IMR-90 (cell line): ENCODE data around the gene FSTL3. TPM values are rescaled to one million over a fixed set of nuclear protein-coding genes. Genes with fewer than 3 reads are reported as not detected.

Experiments used
- ATAC-seq: fragments of 200-7000 bp; cut with Tn5 transposase; 2 replicates; pipeline ENCODE4 v1.9.1; 2020; ENCODE audit warnings: low read depth, mild to moderate bottlenecking, moderate library complexity
- BruUV-seq: library from RNA; stranded (reverse); fragments of 400-500 nt; replicated peaks from 2 replicates; lab custom pipeline; 2021; lab: Mats Ljungman, UMichigan
- CTCF ChIA-PET: fragments of 300-600 bp; formaldehyde crosslinking; extraction: SDS; loops from one replicate; lab custom pipeline; 2021; ENCODE audit warnings: antibody characterized with exemption; lab: Yijun Ruan, JAX
- POLR2A ChIA-PET: fragments of 300-600 bp; sonication (Branson Sonifier 250); formaldehyde crosslinking; loops from one replicate; lab custom pipeline; 2022; ENCODE audit warnings: antibody characterized with exemption; ENCODE audit not compliant: unreplicated experiment; lab: Charles Lee
- DNase-seq: peaks from one replicate; pipeline ENCODE4 v3.0.0; 2013
- H2AFZ ChIP-seq: replicated peaks from 2 replicates; pipeline ENCODE3; 2013; ENCODE audit warnings: low read length, mild to moderate bottlenecking; ENCODE audit not compliant: poor library complexity
- H2AK5ac ChIP-seq: 2 replicates; pipeline ENCODE4 v1.6.1; 2013; ENCODE audit warnings: low read depth, low read length, inconsistent platforms
- H2AK9ac ChIP-seq: replicated peaks from 2 replicates; pipeline ENCODE3; 2013; ENCODE audit warnings: mild to moderate bottlenecking, low read depth, low read length, moderate library complexity; ENCODE audit not compliant: poor library complexity
- H2BK120ac ChIP-seq: 2 replicates; pipeline ENCODE4 v1.6.1; 2013; ENCODE audit warnings: low read depth, low read length, inconsistent platforms
- H2BK15ac ChIP-seq: 3 replicates; pipeline ENCODE4 v1.6.1; 2013; ENCODE audit warnings: low read depth, low read length, inconsistent platforms
- H2BK20ac ChIP-seq: 2 replicates; pipeline ENCODE4 v1.6.1; 2013; ENCODE audit warnings: low read depth, mild to moderate bottlenecking, inconsistent platforms, low read length, moderate library complexity
- H2BK5ac ChIP-seq: 2 replicates; pipeline ENCODE4 v1.6.1; 2013; ENCODE audit warnings: mild to moderate bottlenecking, low read depth, low read length, inconsistent platforms; ENCODE audit not compliant: poor library complexity, severe bottlenecking
- H3K14ac ChIP-seq: replicated peaks from 2 replicates; pipeline ENCODE4 v1.6.1; 2013; ENCODE audit warnings: low read depth, low read length, inconsistent platforms
- H3K18ac ChIP-seq: 2 replicates; pipeline ENCODE4 v1.6.1; 2013; ENCODE audit warnings: low read depth, low read length, control low read depth
- H3K23ac ChIP-seq: 2 replicates; pipeline ENCODE4 v1.6.1; 2013; ENCODE audit warnings: low read depth, low read length, inconsistent platforms
- H3K27ac ChIP-seq: 2 replicates; pipeline ENCODE4 v1.5.1; 2013; ENCODE audit warnings: mild to moderate bottlenecking, control low read depth, low read length; ENCODE audit not compliant: insufficient read depth
- H3K27me3 ChIP-seq: 2 replicates; pipeline ENCODE4 v1.6.1; 2013; ENCODE audit warnings: low read length; ENCODE audit not compliant: control insufficient read depth, insufficient read depth
- H3K36me3 ChIP-seq: 2 replicates; pipeline ENCODE4 v1.6.1; 2013; ENCODE audit warnings: low read length, mixed read lengths; ENCODE audit not compliant: control insufficient read depth, insufficient read depth
- H3K4ac ChIP-seq: 2 replicates; pipeline ENCODE4 v1.6.1; 2013; ENCODE audit warnings: low read depth, low read length, inconsistent platforms
- H3K4me1 ChIP-seq: 2 replicates; pipeline ENCODE4 v1.6.1; 2013; ENCODE audit warnings: low read length, mixed read lengths; ENCODE audit not compliant: control insufficient read depth, insufficient read depth
- H3K4me2 ChIP-seq: 2 replicates; pipeline ENCODE4 v1.6.1; 2013; ENCODE audit warnings: low read depth, mild to moderate bottlenecking, control low read depth, low read length, moderate library complexity
- H3K4me3 ChIP-seq: 2 replicates; pipeline ENCODE4 v1.5.1; 2013; ENCODE audit warnings: low read depth, mild to moderate bottlenecking, control low read depth, low read length, moderate library complexity; ENCODE audit not compliant: insufficient read depth
- H3K56ac ChIP-seq: 2 replicates; pipeline ENCODE4 v1.6.1; 2013; ENCODE audit warnings: low read length, inconsistent platforms; ENCODE audit not compliant: insufficient read depth; ENCODE audit errors: extremely low read depth
- H3K79me1 ChIP-seq, 2 experiments: 2 replicates each; pipeline ENCODE4 v1.6.1; 2013; ENCODE audit warnings: low read length in 2 of 2, inconsistent platforms in 1 of 2, low read depth in 1 of 2
- H3K9ac ChIP-seq: 2 replicates; pipeline ENCODE4 v1.6.1; 2013; ENCODE audit warnings: low read depth, low read length, control low read depth
- H3K9me1 ChIP-seq: 2 replicates; pipeline ENCODE4 v1.6.1; 2013; ENCODE audit warnings: low read length, inconsistent platforms; ENCODE audit not compliant: insufficient read depth
- H3K9me3 ChIP-seq: 2 replicates; pipeline ENCODE4 v1.6.1; 2013; ENCODE audit warnings: low read length; ENCODE audit not compliant: control insufficient read depth, insufficient read depth
- H4K20me1 ChIP-seq: 2 replicates; pipeline ENCODE4 v1.6.1; 2013; ENCODE audit warnings: low read length, inconsistent platforms; ENCODE audit not compliant: insufficient read depth
- H4K5ac ChIP-seq: 2 replicates; pipeline ENCODE4 v1.6.1; 2013; ENCODE audit warnings: mild to moderate bottlenecking, low read depth, low read length, control low read depth
- H4K8ac ChIP-seq, 2 experiments: 2 replicates each; pipeline ENCODE4 v1.6.1; 2013; ENCODE audit warnings: low read depth in 2 of 2, low read length in 2 of 2, control low read depth in 1 of 2, inconsistent platforms in 1 of 2
- H4K91ac ChIP-seq: 2 replicates; pipeline ENCODE4 v1.6.1; 2013; ENCODE audit warnings: low read depth, low read length, inconsistent platforms; ENCODE audit not compliant: insufficient read depth
- CEBPB ChIP-seq: IDR thresholded peaks from 2 replicates; pipeline ENCODE4 v1.6.1; 2012; ENCODE audit warnings: low read depth, low read length, improper control_type of control experiment
- CHD1 ChIP-seq: IDR thresholded peaks from 2 replicates; pipeline ENCODE4 v1.6.1; 2012; ENCODE audit warnings: low read depth, low read length, improper control_type of control experiment
- FOS ChIP-seq: fragments of 150-350 bp; IDR thresholded peaks from 2 replicates; pipeline ENCODE4 v1.6.1; 2016; ENCODE audit warnings: low read depth, low read length
- MAFK ChIP-seq: IDR thresholded peaks from 2 replicates; pipeline ENCODE4 v1.6.1; 2012; ENCODE audit warnings: low read depth, low read length, improper control_type of control experiment
- MXI1 ChIP-seq: IDR thresholded peaks from 2 replicates; pipeline ENCODE4 v1.6.1; 2012; ENCODE audit warnings: low read depth, mild to moderate bottlenecking, low read length, moderate library complexity, borderline replicate concordance
- NFE2L2 ChIP-seq: fragments of 150-350 bp; IDR thresholded peaks from 2 replicates; pipeline ENCODE4 v1.6.1; 2016; ENCODE audit warnings: low read depth, mild to moderate bottlenecking, low read length
- POLR2A ChIP-seq: IDR thresholded peaks from 2 replicates; pipeline ENCODE4 v1.6.1; 2012; ENCODE audit warnings: mild to moderate bottlenecking, low read depth, low read length
- RAD21 ChIP-seq: IDR thresholded peaks from 2 replicates; pipeline ENCODE4 v1.6.1; 2012; ENCODE audit warnings: low read length, improper control_type of control experiment
- RFX5 ChIP-seq: IDR thresholded peaks from 2 replicates; pipeline ENCODE4 v1.8.0; 2012; ENCODE audit warnings: low read depth, mild to moderate bottlenecking, low read length, moderate library complexity
- WGBS, 2 experiments: methylation state at CpG; one replicate each; pipeline versions ENCODE4 v1.1.5 to v1.1.7; 2013; ENCODE audit warnings: missing lambda C conversion rate in 2 of 2; ENCODE audit not compliant: insufficient read length in 1 of 2; ENCODE audit errors: extremely low coverage in 2 of 2; 5-methylcytosine and 5-hydroxymethylcytosine counted together
- dilution Hi-C: fragments of 300-500 bp; cut with HindIII; formaldehyde crosslinking; loops from one replicate; pipeline ENCODE4 v1.14.3; 2018; ENCODE audit warnings: low sequenced_read_pairs; ENCODE audit not compliant: unreplicated experiment
- in situ Hi-C: fragments of 300-500 bp; cut with MboI; formaldehyde crosslinking; loops from 3 replicates; pipeline ENCODE4 v1.14.3; 2019; ENCODE audit warnings: low sequenced_read_pairs, inconsistent platforms, mixed read lengths
- intact Hi-C: fragments of 100-400 bp; cut with micrococcal nuclease; formaldehyde crosslinking; loops from 2 replicates; pipeline ENCODE4 v1.10.0; 2022
- polyA plus RNA-seq, 3 experiments: library from polyadenylated mRNA; depleted of rRNA; stranded (reverse); fragments of >200 nt; gene quantifications; 2 replicates each; pipeline ENCODE4 v1.2.3, GENCODE V29; 2012; ENCODE audit warnings: low replicate concordance in 1 of 3
- total RNA-seq: library from RNA; depleted of rRNA; stranded (reverse); fragments of >200 nt; gene quantifications from 2 replicates; pipeline ENCODE4 v1.2.3, GENCODE V29; 2012
- TF ChIP-seq, protein P1 (sequence below): conservative IDR thresholded peaks from 2 replicates; pipeline ENCODE4 v1.5.1; 2012; ENCODE audit warnings: mild to moderate bottlenecking, low read depth, low read length, improper control_type of control experiment
- TF ChIP-seq, protein P2 (sequence below): fragments of 150-350 bp; IDR thresholded peaks from 2 replicates; pipeline ENCODE4 v1.6.1; 2017; ENCODE audit warnings: mild to moderate bottlenecking, antibody characterized with exemption, low read length, low read depth
- TF ChIP-seq, protein P3 (sequence below): fragments of 150-350 bp; IDR thresholded peaks from 2 replicates; pipeline ENCODE4 v1.6.1; 2016; ENCODE audit warnings: low read depth, mild to moderate bottlenecking, low read length, moderate library complexity, borderline replicate concordance

Gene FSTL3
- total and polyA plus RNA-seq, 2 of the 4 experiments (the other 2 are of a cell fraction), result 32.3 to 76.9 TPM

DNA sequence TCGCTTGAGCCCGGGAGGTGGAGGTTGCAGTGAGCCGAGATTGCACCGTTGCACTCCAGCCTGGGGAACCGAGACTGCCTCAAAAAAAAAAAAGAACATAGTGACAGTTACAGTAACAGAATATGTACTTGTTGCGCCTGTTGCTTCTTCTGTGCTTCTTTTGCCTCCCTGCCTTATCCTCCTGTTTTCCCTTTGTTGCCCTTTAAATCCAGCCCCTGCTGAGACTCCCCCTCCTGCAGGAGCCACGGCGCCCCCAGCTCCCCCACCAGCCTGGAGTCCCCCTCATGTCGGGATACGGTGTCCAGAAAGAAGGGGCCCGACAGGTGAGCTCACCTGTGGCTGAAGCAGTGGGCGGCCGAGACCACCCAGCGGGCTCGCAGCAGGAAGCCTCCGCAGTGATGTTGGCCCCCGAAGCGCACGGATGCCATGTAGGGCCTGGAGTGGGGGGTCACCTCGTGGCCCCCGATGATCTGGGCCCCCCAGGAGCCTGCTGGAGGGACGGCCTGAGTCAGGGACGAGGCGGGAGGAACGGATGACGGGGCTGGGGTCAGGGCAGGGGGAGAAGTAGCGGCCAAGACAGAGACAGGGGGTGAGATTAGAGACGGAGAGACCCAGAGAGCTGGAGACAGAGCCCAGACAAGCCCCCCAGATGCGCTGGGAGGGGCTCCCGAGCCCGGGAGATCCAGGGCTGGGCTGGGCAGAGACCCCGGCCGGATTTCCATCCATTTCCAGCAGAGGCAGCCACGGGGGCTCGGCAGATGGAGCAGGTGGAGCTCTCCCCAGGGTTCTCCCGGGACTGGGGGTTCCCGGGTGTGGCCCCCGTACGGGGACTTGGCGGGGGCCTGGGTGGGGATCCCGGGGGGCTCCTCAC lies 18.5 kb downstream of the FSTL3 start:
- Histone ChIP-seq H4K91ac (no peak overlapping the region), H3K9me1 (no peaks in the 10 kb centered on the region), H2BK20ac (no peak overlapping the region), H3K4me3 (no peak overlapping the region), H3K23ac (no peak overlapping the region), H3K9ac (no peak overlapping the region), H2AK9ac (no peak overlapping the region), H3K27ac (no peak overlapping the region), H4K8ac (no peak overlapping the region), H3K4me2 (no peak overlapping the region), H4K5ac (no peak overlapping the region), H3K56ac (no peak overlapping the region), H3K9me3 (no peaks in the 10 kb centered on the region), H3K4ac (no peak overlapping the region), H3K4me1 (no peaks in the 10 kb centered on the region), H3K14ac (no peak overlapping the region), H2AK5ac (no peak overlapping the region), H4K20me1 (no peaks in the 10 kb centered on the region), H2BK5ac (no peak overlapping the region), H2AFZ (no peak overlapping the region), H3K36me3 (no peaks in the 10 kb centered on the region), H3K18ac (no peak overlapping the region), H2BK15ac (no peak overlapping the region), H2BK120ac (no peak overlapping the region), H3K79me1 (no peaks in the 10 kb centered on the region), H3K27me3 (peaks cover 6% of the 10 kb centered on the region; the same call in 1 of the 2 replicates)
- ATAC-seq (no peak), DNase-seq (no peak)
- intact Hi-C loops (no loop called here), in situ Hi-C loops (no loop called here), dilution Hi-C loops (no loop called here)
- BruUV-seq, result no TSS peak
- ChIA-PET POLR2A (no interaction called here), CTCF (no interaction called here)
- TF ChIP-seq RFX5 (no peak), RAD21 (no peak), MAFK (no peak), CEBPB (no peak), MXI1 (no peak), CHD1 (no peak), FOS (no peak), NFE2L2 (no peak), POLR2A (no peak)
- TF ChIP-seq, protein P1, sequence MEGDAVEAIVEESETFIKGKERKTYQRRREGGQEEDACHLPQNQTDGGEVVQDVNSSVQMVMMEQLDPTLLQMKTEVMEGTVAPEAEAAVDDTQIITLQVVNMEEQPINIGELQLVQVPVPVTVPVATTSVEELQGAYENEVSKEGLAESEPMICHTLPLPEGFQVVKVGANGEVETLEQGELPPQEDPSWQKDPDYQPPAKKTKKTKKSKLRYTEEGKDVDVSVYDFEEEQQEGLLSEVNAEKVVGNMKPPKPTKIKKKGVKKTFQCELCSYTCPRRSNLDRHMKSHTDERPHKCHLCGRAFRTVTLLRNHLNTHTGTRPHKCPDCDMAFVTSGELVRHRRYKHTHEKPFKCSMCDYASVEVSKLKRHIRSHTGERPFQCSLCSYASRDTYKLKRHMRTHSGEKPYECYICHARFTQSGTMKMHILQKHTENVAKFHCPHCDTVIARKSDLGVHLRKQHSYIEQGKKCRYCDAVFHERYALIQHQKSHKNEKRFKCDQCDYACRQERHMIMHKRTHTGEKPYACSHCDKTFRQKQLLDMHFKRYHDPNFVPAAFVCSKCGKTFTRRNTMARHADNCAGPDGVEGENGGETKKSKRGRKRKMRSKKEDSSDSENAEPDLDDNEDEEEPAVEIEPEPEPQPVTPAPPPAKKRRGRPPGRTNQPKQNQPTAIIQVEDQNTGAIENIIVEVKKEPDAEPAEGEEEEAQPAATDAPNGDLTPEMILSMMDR, result no peak
- TF ChIP-seq, protein P2, sequence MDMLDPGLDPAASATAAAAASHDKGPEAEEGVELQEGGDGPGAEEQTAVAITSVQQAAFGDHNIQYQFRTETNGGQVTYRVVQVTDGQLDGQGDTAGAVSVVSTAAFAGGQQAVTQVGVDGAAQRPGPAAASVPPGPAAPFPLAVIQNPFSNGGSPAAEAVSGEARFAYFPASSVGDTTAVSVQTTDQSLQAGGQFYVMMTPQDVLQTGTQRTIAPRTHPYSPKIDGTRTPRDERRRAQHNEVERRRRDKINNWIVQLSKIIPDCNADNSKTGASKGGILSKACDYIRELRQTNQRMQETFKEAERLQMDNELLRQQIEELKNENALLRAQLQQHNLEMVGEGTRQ, result no peak
- TF ChIP-seq, protein P3, sequence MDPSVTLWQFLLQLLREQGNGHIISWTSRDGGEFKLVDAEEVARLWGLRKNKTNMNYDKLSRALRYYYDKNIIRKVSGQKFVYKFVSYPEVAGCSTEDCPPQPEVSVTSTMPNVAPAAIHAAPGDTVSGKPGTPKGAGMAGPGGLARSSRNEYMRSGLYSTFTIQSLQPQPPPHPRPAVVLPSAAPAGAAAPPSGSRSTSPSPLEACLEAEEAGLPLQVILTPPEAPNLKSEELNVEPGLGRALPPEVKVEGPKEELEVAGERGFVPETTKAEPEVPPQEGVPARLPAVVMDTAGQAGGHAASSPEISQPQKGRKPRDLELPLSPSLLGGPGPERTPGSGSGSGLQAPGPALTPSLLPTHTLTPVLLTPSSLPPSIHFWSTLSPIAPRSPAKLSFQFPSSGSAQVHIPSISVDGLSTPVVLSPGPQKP, result no peak
- WGBS, 2 experiments, result 47% methylated on average over 18 of the region's 41 CpGs; no CpG with 5 or more reads in 1 of the 2 experiments
